Measurements from ENCODE around the gene CALU. TPM values are rescaled to one million over a fixed set of nuclear protein-coding genes. Genes with fewer than 3 reads are reported as not detected.

CALU gene
- 722 and 851 TPM in 2 replicates for total RNA-seq

DNA sequence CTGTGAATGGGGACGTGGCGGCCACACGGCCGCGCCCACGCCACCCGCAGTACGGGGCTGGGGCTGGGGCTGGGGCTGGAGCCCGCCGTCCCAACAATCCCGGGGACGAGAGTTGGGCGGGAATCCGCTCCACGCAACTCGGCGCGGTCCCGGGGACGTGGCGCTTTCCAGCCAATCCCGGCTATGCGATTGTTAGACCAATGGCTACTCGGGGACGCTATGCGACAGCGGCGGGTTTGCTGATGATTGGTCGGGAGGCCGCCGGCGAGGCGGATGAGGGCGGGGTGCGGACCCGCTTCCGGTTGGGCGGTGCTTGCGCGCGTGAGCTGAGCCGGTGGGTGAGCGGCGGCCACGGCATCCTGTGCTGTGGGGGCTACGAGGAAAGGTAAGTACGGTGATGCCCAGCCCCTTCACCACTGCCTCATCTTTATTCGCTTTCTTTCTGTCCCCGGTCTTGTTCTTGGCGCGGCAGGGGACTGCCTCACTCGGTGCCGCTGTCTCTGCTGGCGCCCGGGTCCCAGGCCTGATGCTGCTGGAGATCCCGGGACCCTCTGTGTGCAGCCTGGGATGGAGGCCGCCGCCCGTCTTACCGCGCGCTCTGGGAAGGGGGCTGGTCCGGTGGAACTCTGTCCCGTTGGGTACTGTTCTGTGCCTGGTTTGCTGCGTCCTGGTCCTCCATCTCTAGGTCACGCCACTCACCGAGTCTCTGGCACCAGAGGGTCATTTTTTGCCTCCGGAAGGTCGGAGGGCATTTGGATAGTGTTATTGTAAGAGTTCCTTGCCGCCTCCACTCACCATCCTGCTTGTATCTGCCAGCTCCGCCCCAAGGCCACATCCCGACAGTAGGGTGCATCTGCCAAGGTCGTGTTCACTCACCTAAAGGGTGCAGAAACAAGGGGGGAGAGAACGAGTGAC lies at the start of gene CALU:
TSS of gene CALU (plus strand) at position 312 of the 915 bp plus-strand sequence. CDS start 9,225 bp downstream, outside the sequence.

DNA sequence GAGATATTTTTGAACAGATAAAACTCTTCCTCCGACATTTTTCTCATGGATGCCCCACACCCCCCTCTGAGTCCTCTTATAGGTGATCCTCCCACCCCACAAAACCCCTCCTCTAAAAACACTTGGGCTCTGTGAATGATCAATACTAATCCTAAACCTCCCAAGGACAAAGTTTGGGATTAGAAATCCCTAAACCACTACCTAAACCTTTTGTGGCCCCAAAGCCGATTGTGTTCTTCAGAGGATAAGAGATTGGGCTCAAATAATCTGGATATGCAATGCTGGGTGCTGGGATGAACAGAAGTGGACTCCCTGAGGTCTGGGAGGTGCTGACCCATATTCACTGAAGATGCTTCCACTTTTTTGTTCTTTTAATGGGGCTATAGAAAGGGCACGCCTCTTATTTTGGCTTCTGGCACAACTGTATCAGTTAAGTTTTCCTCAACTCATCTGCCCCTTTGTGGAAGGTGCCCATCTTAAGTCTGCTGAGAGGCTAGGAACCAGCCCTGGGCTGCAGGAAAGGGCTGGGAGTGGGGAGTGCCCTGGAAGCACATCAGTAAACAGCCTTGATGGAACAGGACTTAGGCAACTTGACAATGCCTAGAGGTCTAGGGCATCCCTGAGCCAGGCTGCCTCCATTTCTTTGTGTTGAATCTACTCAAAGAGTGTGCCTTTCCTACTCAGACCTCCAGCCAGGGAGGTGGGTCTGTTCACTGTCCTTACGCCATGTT lies 36.8 kb downstream of the CALU start, which contains the start of gene OPN1SW:
TSS of gene OPN1SW (minus strand) at position 51 of the 731 bp plus-strand sequence. CDS start at position 38, 13 bp downstream.

DNA sequence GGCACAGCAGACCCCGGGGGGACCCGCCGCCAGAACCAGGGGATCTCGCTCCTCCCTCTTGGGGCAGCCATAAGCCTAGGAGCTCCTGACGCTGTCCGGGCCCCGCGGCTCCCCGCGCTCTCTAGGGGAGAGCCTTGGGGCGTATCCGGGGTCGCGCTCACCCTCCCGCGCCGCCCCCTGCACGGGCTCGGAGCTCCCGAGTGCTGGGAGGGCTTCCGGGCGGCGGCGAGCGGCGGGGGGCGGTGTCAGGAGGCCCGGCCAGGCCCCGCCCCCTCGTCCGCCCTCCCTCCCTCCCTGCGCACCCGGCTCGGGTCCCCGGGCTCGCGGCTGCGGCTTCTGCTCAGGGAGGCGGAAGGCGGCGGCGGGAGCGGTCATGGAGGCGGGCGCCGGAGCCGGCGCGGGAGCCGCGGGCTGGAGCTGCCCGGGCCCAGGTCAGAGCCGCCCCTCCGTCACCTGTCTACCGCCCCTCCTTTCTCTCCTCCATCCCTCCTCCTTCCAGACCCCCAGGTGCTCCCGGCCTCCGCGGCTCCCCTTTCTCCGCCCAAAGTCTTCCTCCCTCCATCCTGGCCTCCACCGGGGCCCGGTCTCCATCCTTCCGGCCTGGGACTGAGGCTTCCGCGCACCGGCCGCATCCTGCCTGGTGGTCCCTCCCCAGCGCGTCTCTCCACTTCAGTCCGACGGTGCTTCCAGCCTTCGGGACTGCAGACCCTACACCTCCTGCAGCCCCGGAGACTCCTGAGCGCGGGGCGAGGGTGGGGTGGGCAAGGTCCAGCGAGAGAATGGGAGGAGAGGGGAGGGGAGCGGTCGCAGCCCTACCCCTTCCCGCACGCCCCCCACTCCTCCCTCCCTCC lies 52.2 kb downstream of the CALU start, which contains the start of gene CCDC136:
TSS of gene CCDC136 (plus strand) at position 848 of the 851 bp plus-strand sequence. CDS start 444 bp downstream, outside the sequence.

Small RNA genes within 50 kb of the gene (small RNA-seq; reads per million reads assigned to genes)
- 0.13 reads per million for gene RN7SL81P (ENCODE audit: low replicate concordance)
- gene RNA5SP242 (ENCODE audit: low replicate concordance): 5.0 reads per million, percentile 88 among the genes with 10 or more reads in this experiment
- 0.75 reads per million, percentile 33 among the genes with 10 or more reads in this experiment for gene RNA5SP243 (ENCODE audit: low replicate concordance)

Other genes starting within 250 kb of the CALU start
- gene GARIN1A, start 67.1 kb upstream of the CALU start, total RNA-seq: 0.88 and 1.0 TPM in 2 replicates
- not detected in 2 replicates for gene OPN1SW, start 36.4 kb downstream of the CALU start, total RNA-seq
- gene CCDC136, start 52.6 kb downstream of the CALU start, total RNA-seq: 4.9 and 6.3 TPM in 2 replicates
- 67.8 and 206 TPM in 2 replicates for gene FLNC, start 91.0 kb downstream of the CALU start, total RNA-seq
- gene ATP6V1F, start 123.5 kb downstream of the CALU start, total RNA-seq: 76.0 and 77.0 TPM in 2 replicates
- gene KCP, start 171.3 kb downstream of the CALU start, total RNA-seq: 0.14 and 0.44 TPM in 2 replicates
- gene IRF5, start 198.6 kb downstream of the CALU start, total RNA-seq: 0.44 TPM in 1 of 2 replicates, not detected in the other